GM12892 (cell line): ENCODE results near the gene RPP25L.

ENCODE experiments used
- POLR2A ChIP-seq: IDR thresholded peaks from 2 replicates; pipeline ENCODE4 v1.6.1; 2011; ENCODE audit warnings: low read depth, low read length, control low read depth
- POLR2AphosphoS5 ChIP-seq: IDR thresholded peaks from 2 replicates; pipeline ENCODE4 v1.6.1; 2011; ENCODE audit warnings: low read depth, low read length, control low read depth

DNA sequence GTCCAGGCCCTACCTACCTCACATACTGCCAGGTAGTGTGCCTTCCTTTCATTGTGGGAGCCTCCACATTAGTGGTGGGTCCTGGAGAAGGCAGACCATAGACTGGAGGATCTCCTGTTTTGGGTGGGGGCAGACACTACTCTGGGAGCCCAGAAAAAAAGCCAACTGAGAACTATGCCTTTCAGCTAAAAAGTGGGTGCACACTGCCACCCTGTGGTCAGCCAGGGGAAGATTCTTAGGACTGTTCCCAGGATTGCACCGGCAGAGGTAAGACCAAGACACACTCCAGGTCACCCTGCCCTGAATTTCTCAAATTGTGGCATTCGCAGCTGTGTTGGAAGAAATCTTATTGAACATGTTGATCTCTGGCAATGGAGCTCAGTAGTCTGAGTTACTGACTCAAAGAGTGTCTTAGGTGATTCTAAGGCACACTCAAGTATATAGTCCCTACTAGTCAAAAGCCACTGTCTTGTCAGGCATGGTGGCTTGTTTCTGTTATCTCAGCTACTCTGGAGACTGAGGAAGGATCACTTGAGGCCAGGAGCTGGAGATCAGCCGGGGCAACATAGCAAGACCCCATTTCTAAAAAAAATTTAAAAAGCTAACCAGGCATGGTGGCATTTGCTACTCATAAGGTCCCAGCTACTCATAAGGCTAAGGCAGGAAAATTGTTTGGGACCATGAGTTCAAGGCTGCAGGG, 22.1 kb upstream of the RPP25L start:
- TF ChIP-seq POLR2A = no peak
- no peak for TF ChIP-seq POLR2AphosphoS5
